Measurements from ENCODE around the gene CPNE7.

DNA sequence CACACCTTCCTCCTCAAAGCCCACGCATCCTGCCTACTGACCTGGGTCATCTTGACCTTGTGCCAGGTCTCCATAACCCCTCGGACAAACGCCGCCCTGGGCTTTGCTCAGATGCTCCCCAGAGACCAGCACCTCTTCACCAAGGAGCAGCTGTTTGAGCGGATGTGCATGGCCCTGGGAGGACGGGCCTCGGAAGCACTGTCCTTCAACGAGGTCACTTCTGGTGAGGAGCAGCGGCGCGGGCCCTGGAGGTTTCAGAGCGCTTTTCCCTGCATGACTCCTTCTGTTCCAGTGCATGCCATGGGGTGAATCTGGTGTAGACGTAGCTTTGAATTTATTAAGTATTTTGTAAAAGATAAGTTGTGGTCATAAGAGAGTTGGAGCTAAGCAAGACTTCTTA, 22.6 kb upstream of the CPNE7 start:
- TF ChIP-seq YY1 (IDR thresholded peaks at IDR 0.05; ENCODE audit: insufficient read depth, insufficient read length) = no peak
- TF ChIP-seq SUZ12 (IDR thresholded peaks at IDR 0.05; ENCODE audit: extremely low read depth, insufficient read depth, insufficient read length) = no peak
- TF ChIP-seq ZNF274 (IDR thresholded peaks at IDR 0.05; ENCODE audit: low read depth, low read length) = no peak
